CD4-positive, alpha-beta T cell (primary cell): ENCODE measurements around the gene ANKRD65. TPM values are rescaled to one million over a fixed set of nuclear protein-coding genes. Genes with fewer than 3 reads are reported as not detected.
"Not testable (repeated sequence)": the region's sequence is repeated elsewhere in the genome, so short reads cannot be mapped to it uniquely, and the experiment has no call there.

Experiments used
- ATAC-seq: fragments of 200-7000 bp; cut with Tn5 transposase; one replicate; pipeline ENCODE4 v1.10.0; 2022; ENCODE audit warnings: mild to moderate bottlenecking; ENCODE audit not compliant: poor library complexity
- CTCF ChIA-PET: fragments of 350-600 bp; sonication (Branson Sonifier 250); formaldehyde crosslinking; loops from one replicate; lab custom pipeline; 2021; ENCODE audit warnings: antibody characterized with exemption, inconsistent platforms; lab: Charles Lee
- POLR2A ChIA-PET: fragments of 350-600 bp; sonication (Branson Sonifier 250); formaldehyde crosslinking; loops from one replicate; lab custom pipeline; 2021; ENCODE audit warnings: antibody characterized with exemption, inconsistent platforms; lab: Charles Lee
- DNase-seq, 14 experiments: peaks; one replicate each; pipeline ENCODE4 v3.0.0-alpha.2; 2013 to 2020; ENCODE audit warnings: mixed read lengths in 2 of 14
- H3K27ac ChIP-seq, 2 donors: one replicate each; pipeline versions ENCODE4 v1.5.1 to v1.7.0; 2013; ENCODE audit warnings: low read length in 2 of 2, low read depth in 1 of 2, mild to moderate bottlenecking in 1 of 2
- H3K27me3 ChIP-seq, 2 experiments: 1 replicate in 1 of 2; 2 replicates in 1 of 2; pipeline versions ENCODE4 v1.6.1 to v1.7.0; 2013; ENCODE audit warnings: low read length in 2 of 2, control low read depth in 1 of 2, mild to moderate bottlenecking in 1 of 2, moderate library complexity in 1 of 2; ENCODE audit not compliant: insufficient read depth in 2 of 2, control insufficient read depth in 1 of 2
- H3K36me3 ChIP-seq: one replicate; pipeline ENCODE4 v1.6.1; 2013; ENCODE audit warnings: low read length, control low read depth; ENCODE audit not compliant: insufficient read depth
- H3K4me1 ChIP-seq: one replicate; pipeline ENCODE4 v1.6.1; 2013; ENCODE audit warnings: low read length, control low read depth; ENCODE audit not compliant: insufficient read depth
- H3K4me3 ChIP-seq: one replicate; pipeline ENCODE4 v1.5.1; 2013; ENCODE audit warnings: mild to moderate bottlenecking, low read length, moderate library complexity
- H3K9me3 ChIP-seq, 2 experiments: 1 replicate in 1 of 2; 2 replicates in 1 of 2; pipeline versions ENCODE4 v1.6.1 to v1.7.0; 2013; ENCODE audit warnings: low read length in 2 of 2, mild to moderate bottlenecking in 2 of 2, control low read depth in 1 of 2, moderate library complexity in 1 of 2; ENCODE audit not compliant: control insufficient read depth in 1 of 2, insufficient read depth in 1 of 2
- H3K27ac Mint-ChIP-seq: one replicate; pipeline ENCODE4 v1.8.0; 2020; ENCODE audit warnings: mixed read lengths
- H3K27me3 Mint-ChIP-seq: one replicate; pipeline ENCODE4 v1.8.0; 2021; ENCODE audit warnings: mixed read lengths
- H3K36me3 Mint-ChIP-seq: one replicate; pipeline ENCODE4 v1.8.0; 2021; ENCODE audit warnings: low read depth, mixed read lengths
- H3K4me1 Mint-ChIP-seq: one replicate; pipeline ENCODE4 v1.8.0; 2021; ENCODE audit warnings: low read depth, mixed read lengths
- H3K4me3 Mint-ChIP-seq: one replicate; pipeline ENCODE4 v1.8.0; 2020; ENCODE audit warnings: mild to moderate bottlenecking, mixed read lengths
- H3K9me3 Mint-ChIP-seq: one replicate; pipeline ENCODE4 v1.8.0; 2020; ENCODE audit warnings: mixed read lengths
- intact Hi-C, 2 experiments: fragments of 100-400 bp; cut with DNase I in 1 of 2; cut with micrococcal nuclease in 1 of 2; formaldehyde crosslinking; loops; one replicate each; pipeline versions ENCODE4 v1.15.1 to v1.9.0; 2023 to 2025; cut with DNase I, micrococcal nuclease
- total RNA-seq, 174 experiments: library from RNA in 2 of 174; stranded (reverse) in 2 of 174; gene quantifications; one replicate each; pipeline ENCODE4 v1.2.3 and lab custom pipeline; 2021 to 2026
- TF ChIP-seq, protein P1 (sequence below): fragments of 200-600 bp; IDR thresholded peaks from one replicate; pipeline ENCODE4 v1.8.0; 2022; ENCODE audit warnings: antibody characterized with exemption, mild to moderate bottlenecking

ANKRD65 gene
- total RNA-seq, 2 experiments from 2014 or later = not detected

DNA sequence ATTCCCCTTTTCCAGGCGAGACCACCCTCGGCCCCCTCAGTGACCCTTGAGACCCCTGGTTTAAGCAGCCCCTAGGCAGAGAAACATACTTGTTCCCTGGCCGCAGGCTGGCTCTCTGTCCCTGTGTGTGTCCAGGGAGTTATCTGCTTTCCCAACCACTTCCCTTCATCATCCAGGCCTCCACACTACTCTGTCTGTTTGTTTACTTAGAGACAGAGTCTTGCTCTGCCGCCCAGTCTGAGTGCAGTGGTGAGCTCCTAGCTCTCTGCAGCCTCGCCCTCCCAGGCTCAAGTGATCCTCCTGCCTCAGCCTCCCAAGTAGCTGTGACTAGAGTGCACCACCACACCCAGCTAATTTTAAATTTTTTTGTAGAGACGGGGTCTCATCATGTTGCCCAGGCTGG is 8.6 kb upstream of the ANKRD65 start:
- H3K4me3 Mint-ChIP-seq = no peak overlapping the region
- H3K9me3 Mint-ChIP-seq = no peaks in the 10 kb centered on the region
- H3K36me3 ChIP-seq = no peaks in the 10 kb centered on the region

DNA sequence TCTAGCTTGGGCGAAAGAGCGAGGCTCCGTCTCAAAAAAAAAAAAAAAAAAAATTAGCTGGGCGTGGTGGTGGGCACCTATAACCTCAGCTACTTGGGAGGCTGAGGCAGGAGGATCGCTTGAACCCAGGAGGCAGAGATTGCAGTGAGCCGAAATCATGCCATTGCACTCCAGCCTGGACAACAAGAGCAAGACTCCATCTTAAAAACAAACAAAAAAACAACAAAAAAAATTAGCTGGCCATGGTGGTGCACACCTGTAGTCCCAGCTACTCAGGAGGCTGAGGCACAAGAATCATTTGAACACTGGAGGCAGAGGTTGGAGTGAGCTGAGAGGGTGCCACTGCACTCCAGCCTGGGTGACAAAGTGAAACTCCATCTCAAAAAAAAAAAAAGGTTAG is 7.9 kb upstream of the ANKRD65 start:
- H3K36me3 ChIP-seq, H3K4me1 Mint-ChIP-seq, ATAC-seq, H3K27ac ChIP-seq, H3K4me3 ChIP-seq, H3K4me1 ChIP-seq, H3K36me3 Mint-ChIP-seq, DNase-seq, H3K27ac Mint-ChIP-seq, H3K9me3 ChIP-seq, POLR2A ChIA-PET, intact Hi-C loops, CTCF ChIA-PET, H3K4me3 Mint-ChIP-seq, H3K9me3 Mint-ChIP-seq: not testable (repeated sequence)
- peaks cover 36 to 39% of the 10 kb centered on the region in 2 experiments for H3K27me3 ChIP-seq
- peaks cover 36% of the 10 kb centered on the region for H3K27me3 Mint-ChIP-seq

More for the DNA sequence above, 8.6 kb upstream of the ANKRD65 start:
- peaks cover 33% of the 10 kb centered on the region for H3K27me3 Mint-ChIP-seq
- ChIA-PET CTCF (no interaction called here), POLR2A (interaction anchor here (0.6 kb wide), 1 partner anchor 98 kb away, joined by 4 read pairs; no protein-coding TSS in a partner anchor)
- no peak for DNase-seq
- Histone ChIP-seq H3K4me3 (no peak overlapping the region), H3K4me1 (peaks cover 6% of the 10 kb centered on the region), H3K27me3 (peaks cover 43 to 46% of the 10 kb centered on the region in 2 experiments), H3K27ac (no peak overlapping the region), H3K9me3 (peaks cover 0 to 5% of the 10 kb centered on the region in 2 experiments)
- no peaks in the 10 kb centered on the region for H3K36me3 Mint-ChIP-seq
- TF ChIP-seq, protein P1, sequence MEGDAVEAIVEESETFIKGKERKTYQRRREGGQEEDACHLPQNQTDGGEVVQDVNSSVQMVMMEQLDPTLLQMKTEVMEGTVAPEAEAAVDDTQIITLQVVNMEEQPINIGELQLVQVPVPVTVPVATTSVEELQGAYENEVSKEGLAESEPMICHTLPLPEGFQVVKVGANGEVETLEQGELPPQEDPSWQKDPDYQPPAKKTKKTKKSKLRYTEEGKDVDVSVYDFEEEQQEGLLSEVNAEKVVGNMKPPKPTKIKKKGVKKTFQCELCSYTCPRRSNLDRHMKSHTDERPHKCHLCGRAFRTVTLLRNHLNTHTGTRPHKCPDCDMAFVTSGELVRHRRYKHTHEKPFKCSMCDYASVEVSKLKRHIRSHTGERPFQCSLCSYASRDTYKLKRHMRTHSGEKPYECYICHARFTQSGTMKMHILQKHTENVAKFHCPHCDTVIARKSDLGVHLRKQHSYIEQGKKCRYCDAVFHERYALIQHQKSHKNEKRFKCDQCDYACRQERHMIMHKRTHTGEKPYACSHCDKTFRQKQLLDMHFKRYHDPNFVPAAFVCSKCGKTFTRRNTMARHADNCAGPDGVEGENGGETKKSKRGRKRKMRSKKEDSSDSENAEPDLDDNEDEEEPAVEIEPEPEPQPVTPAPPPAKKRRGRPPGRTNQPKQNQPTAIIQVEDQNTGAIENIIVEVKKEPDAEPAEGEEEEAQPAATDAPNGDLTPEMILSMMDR = no peak
- H3K4me1 Mint-ChIP-seq = no peaks in the 10 kb centered on the region
- ATAC-seq = no peak
- intact Hi-C loops = no loop called here
- H3K27ac Mint-ChIP-seq = no peak overlapping the region

DNA sequence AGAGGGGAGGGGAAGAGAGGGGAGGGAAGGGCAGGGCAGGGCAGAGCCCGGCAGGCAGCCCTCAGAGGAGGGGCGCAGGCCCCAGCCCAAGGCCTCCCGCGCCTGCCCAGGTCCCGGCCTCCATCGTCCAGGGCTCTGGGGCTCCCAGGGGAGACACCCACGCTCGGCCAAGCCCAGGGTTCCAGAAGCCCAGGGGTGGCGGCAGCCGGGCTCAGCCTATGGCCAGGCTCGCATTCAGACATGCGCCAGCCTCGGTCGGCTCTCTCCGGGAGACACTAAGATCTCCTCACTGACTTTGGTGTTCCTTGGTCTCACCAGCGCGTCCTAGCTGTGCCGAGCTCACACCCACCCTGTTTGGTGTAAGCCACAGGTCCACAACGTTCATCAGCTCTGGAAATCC is 7.1 kb upstream of the ANKRD65 start:
- Mint-ChIP-seq H3K4me3 (peak overlapping the region; percentile 5), H3K27me3 (peaks cover 38% of the 10 kb centered on the region), H3K9me3 (no peaks in the 10 kb centered on the region), H3K36me3 (no peaks in the 10 kb centered on the region), H3K27ac (no peak overlapping the region), H3K4me1 (no peaks in the 10 kb centered on the region)
- no peak overlapping the region for H3K27ac ChIP-seq
- H3K36me3 ChIP-seq = no peaks in the 10 kb centered on the region
- TF ChIP-seq, protein P1 = no peak
- ATAC-seq (no peak), DNase-seq (peak in 1 of 14 experiments; percentile 24)
- intact Hi-C loops = no loop called here
- POLR2A ChIA-PET = no interaction called here
- no peaks in the 10 kb centered on the region for H3K9me3 ChIP-seq
- H3K4me1 ChIP-seq = no peaks in the 10 kb centered on the region
- H3K4me3 ChIP-seq = no peak overlapping the region
- peaks cover 31% of the 10 kb centered on the region in 2 experiments for H3K27me3 ChIP-seq
- CTCF ChIA-PET = no interaction called here

DNA sequence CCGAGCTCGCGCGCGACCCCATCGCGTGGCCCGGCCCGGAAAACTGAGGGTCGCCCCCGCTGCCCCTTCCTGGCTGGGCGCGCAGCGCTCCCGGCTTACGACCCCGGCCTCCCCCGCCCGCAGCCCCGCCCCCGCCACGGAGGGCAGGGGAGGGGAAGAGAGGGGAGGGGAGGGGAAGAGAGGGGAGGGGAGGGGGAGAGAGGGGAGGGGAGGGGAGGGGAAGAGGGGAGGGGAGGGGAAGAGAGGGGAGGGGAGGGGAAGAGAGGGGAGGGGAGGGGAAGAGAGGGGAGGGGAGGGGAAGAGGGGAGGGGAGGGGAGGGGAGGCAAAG is 6.7 kb upstream of the ANKRD65 start:
- Histone ChIP-seq H3K9me3 (no peaks in the 10 kb centered on the region), H3K27ac (no peak overlapping the region), H3K4me3 (no peak overlapping the region), H3K36me3 (no peaks in the 10 kb centered on the region), H3K4me1 (no peaks in the 10 kb centered on the region), H3K27me3 (peaks cover 29 to 32% of the 10 kb centered on the region in 2 experiments)
- ChIA-PET POLR2A (no interaction called here), CTCF (no interaction called here)
- DNase-seq = no peak
- no peak for ATAC-seq
- TF ChIP-seq, protein P1 = no peak
- Mint-ChIP-seq H3K4me1 (no peaks in the 10 kb centered on the region), H3K27ac (no peak overlapping the region), H3K9me3 (no peaks in the 10 kb centered on the region), H3K27me3 (peaks cover 41% of the 10 kb centered on the region), H3K4me3 (no peak overlapping the region), H3K36me3 (no peaks in the 10 kb centered on the region)
- intact Hi-C loops = no loop called here
